Measurements from ENCODE around the gene ZCCHC2. TPM values are rescaled to one million over a fixed set of nuclear protein-coding genes. Genes with fewer than 3 reads are reported as not detected.

ZCCHC2 gene
- polyA plus RNA-seq, 4 donors, result 5.1 to 17.6 (median 8.3) TPM

DNA sequence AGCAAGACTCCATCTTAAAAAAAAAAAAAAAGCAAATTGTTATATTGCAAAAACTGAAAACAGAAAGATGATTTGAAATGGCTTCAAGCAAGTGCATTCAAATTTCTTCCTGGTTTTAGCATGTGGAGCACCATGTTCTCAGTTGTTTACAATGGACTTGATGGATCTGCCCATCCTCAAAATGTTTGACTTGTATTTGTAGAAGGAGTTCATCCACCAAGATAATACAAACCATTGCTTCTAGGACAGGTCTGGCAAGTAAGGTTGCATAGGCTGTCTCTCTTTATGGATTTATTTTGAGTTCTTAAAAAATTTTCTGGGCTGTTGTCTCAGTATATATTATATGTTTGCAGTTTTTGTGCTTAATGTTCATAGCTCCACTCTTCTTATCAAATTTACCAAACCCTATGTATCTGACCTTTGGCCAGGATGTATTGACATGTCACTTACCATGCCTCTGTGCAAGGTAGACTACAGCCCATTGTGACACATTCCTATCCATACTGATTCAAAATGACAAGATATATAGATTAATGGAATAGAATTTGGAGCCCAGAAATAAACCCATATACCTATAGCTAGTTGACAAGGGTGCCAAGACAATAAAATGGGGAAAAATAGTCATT lies 21.7 kb upstream of the ZCCHC2 start:
- no peak for FAIRE-seq
- Histone ChIP-seq H3K36me3 (ENCODE audit: control insufficient read depth in 3 of 3, insufficient read depth in 2 of 3, low read depth in 1 of 3, low read length in 3 of 3) (no peaks in the 10 kb centered on the region), H3K27me3 (ENCODE audit: control insufficient read depth in 3 of 3, insufficient read depth in 3 of 3, low read length in 3 of 3) (no peaks in the 10 kb centered on the region), H3K9me3 (ENCODE audit: control insufficient read depth in 2 of 2, insufficient read depth in 1 of 2, low read depth in 1 of 2, low read length in 1 of 2) (no peaks in the 10 kb centered on the region), H3K4me1 (ENCODE audit: control insufficient read depth in 3 of 3, insufficient read depth in 2 of 3, low read depth in 1 of 3, low read length in 2 of 3) (peaks cover 2 to 9% (median 2%) of the 10 kb centered on the region in 3 donors), H3K27ac (ENCODE audit: low read depth in 1 of 3, low read length in 2 of 3) (no peak overlapping the region), H3K4me3 (ENCODE audit: low read depth in 1 of 3, low read length in 3 of 3) (no peak overlapping the region)
- peak in 1 of 2 donors; percentile 51 for DNase-seq

DNA sequence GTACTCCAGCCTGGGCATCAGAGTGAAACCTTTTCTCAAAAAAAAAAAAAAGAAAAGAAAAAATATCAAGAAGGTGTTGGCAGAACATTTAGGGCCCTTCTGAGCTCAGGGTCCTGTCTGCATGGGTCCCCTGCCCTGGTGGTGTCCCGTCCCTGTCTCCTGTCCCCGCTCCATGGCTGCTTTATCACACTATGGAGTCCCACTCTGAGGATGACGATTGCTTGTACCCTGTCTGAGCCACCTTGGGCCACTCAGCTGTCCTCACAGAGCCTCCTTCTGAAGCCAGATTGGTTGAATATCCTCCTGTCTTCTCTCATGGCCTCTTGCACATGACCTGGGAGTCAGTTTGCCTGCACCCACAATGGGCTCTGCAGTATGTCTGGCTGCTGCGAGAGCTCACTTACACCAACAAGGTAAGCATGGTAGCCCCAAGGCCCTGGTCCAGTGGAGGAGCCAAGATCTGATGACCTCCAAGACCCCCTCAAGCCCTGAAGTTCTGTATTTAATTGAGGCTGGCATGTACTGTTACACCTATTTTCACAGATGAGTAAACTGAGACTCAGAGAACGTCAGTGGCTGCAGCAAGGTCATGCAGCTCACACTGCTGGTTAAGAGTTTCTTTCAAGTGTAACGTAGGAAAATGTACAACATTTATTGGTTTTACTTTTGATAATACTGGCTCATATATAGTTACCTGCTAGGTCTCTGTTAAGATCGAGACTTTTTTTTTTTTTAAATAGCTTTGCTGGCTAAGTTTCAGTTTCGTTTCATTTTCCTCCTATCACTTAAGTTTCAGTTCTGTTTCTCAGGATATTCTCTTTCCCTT lies 16.9 kb upstream of the ZCCHC2 start:
- H3K27me3 ChIP-seq (ENCODE audit: control insufficient read depth in 3 of 3, insufficient read depth in 3 of 3, low read length in 3 of 3), result no peaks in the 10 kb centered on the region
- FAIRE-seq (peak; percentile 81), DNase-seq (peak; percentile 72 to 74)
- H3K27ac ChIP-seq (ENCODE audit: low read depth in 1 of 3, low read length in 2 of 3), result peak overlapping the region; percentile 63 to 88 (median 78)
- peaks cover 2 to 7% (median 4%) of the 10 kb centered on the region in 3 donors for H3K4me1 ChIP-seq (ENCODE audit: control insufficient read depth in 3 of 3, insufficient read depth in 2 of 3, low read depth in 1 of 3, low read length in 2 of 3)
- 40 to 50% (median 49%) methylated on average over 8 of the region's 8 CpGs for WGBS, 3 donors
- no peaks in the 10 kb centered on the region for H3K36me3 ChIP-seq (ENCODE audit: control insufficient read depth in 3 of 3, insufficient read depth in 2 of 3, low read depth in 1 of 3, low read length in 3 of 3)
- H3K4me3 ChIP-seq (ENCODE audit: low read depth in 1 of 3, low read length in 3 of 3), result peak overlapping the region in 2 of 3 donors; percentile 32 to 45
- H3K9me3 ChIP-seq (ENCODE audit: control insufficient read depth in 2 of 2, insufficient read depth in 1 of 2, low read depth in 1 of 2, low read length in 1 of 2), result no peaks in the 10 kb centered on the region

DNA sequence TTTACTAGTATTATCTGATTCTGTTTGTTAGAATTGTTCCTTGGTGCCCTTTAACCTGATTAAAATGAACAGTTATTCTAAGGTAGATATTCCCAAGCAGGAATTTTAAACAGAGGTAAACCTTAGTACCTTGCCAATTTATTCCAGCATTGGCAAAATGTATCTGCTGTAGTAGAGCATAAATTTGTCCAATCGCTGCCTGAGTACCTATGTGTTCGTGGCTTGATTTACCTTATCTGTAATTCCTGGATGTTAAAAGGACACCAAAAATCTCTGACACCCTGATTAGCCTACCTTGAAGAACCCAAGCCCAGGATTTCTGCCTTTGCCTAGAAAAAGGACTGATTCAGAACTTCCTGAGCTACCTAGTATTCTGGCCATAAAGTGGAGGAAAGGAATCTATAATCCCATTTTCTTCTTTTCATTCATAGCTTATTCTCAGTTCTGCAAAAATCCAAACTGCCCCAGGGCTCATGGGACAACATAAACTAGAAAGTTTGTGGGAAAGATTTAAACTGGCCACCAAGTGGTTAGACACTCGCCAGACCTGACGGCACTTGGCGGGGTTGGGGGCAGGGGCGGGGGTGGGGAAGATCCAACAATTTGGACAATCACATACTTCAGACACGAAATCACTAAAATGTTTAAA lies 16.2 kb upstream of the ZCCHC2 start:
- 36 to 55% (median 42%) methylated on average over 7 of the region's 7 CpGs for WGBS, 3 donors

DNA sequence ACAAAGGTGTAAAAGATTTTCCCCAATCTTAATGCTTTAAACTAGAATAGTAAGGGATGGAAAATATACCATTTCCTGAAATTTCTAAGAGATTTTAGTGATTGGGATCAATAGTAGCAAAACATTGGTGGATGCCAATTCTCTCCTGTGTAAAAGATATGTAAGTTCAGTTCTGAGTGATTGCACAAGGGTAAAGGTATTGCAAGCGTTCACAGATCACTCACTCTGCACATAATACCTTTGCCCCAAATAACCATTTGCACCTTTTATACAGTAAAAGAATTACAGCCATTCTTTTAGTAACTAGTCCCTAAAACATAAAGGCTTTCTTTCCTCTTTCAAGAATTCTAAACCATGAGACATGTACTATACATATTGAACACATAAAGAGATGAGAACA lies 13.0 kb upstream of the ZCCHC2 start:
- peak; percentile 29 to 38 for DNase-seq
- Histone ChIP-seq H3K4me3 (ENCODE audit: low read depth in 1 of 3, low read length in 3 of 3) (no peak overlapping the region), H3K9me3 (ENCODE audit: control insufficient read depth in 2 of 2, insufficient read depth in 1 of 2, low read depth in 1 of 2, low read length in 1 of 2) (peaks cover 0 to 13% of the 10 kb centered on the region in 2 donors), H3K4me1 (ENCODE audit: control insufficient read depth in 3 of 3, insufficient read depth in 2 of 3, low read depth in 1 of 3, low read length in 2 of 3) (peaks cover 2 to 7% (median 4%) of the 10 kb centered on the region in 3 donors), H3K27me3 (ENCODE audit: control insufficient read depth in 3 of 3, insufficient read depth in 3 of 3, low read length in 3 of 3) (no peaks in the 10 kb centered on the region), H3K27ac (ENCODE audit: low read depth in 1 of 3, low read length in 2 of 3) (no peak overlapping the region), H3K36me3 (ENCODE audit: control insufficient read depth in 3 of 3, insufficient read depth in 2 of 3, low read depth in 1 of 3, low read length in 3 of 3) (no peaks in the 10 kb centered on the region)
- 27 to 55% (median 37%) methylated on average over 1 of the region's 1 CpG for WGBS, 3 donors
- FAIRE-seq, result no peak

More for the DNA sequence above, 16.2 kb upstream of the ZCCHC2 start:
- Histone ChIP-seq H3K36me3 (ENCODE audit: control insufficient read depth in 3 of 3, insufficient read depth in 2 of 3, low read depth in 1 of 3, low read length in 3 of 3) (no peaks in the 10 kb centered on the region), H3K27ac (ENCODE audit: low read depth in 1 of 3, low read length in 2 of 3) (peak overlapping the region; percentile 63 to 88 (median 86)), H3K9me3 (ENCODE audit: control insufficient read depth in 2 of 2, insufficient read depth in 1 of 2, low read depth in 1 of 2, low read length in 1 of 2) (peaks cover 0 to 6% of the 10 kb centered on the region in 2 donors), H3K4me3 (ENCODE audit: low read depth in 1 of 3, low read length in 3 of 3) (peak overlapping the region in 1 of 3 donors; percentile 45), H3K27me3 (ENCODE audit: control insufficient read depth in 3 of 3, insufficient read depth in 3 of 3, low read length in 3 of 3) (no peaks in the 10 kb centered on the region), H3K4me1 (ENCODE audit: control insufficient read depth in 3 of 3, insufficient read depth in 2 of 3, low read depth in 1 of 3, low read length in 2 of 3) (peaks cover 2 to 7% (median 4%) of the 10 kb centered on the region in 3 donors)
- DNase-seq (no peak), FAIRE-seq (no peak)

DNA sequence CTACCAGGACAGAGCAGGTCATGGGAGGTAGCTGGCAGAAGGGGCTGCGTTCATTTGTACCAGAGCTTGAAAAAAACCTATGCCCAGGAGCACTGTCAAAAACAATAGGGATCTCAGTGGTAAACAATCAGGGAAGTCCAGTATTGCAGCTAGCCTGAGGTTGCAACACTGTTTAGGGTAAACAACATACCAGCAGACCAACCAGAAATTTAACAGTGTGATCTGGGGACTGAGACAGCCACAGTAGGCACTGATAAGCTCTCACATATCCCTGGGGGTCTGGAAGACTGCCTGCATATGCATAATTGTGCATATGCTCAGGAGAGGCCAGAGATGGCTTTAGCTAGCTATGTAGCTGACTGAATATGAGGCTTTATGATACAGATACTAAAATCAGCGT lies 12.0 kb upstream of the ZCCHC2 start:
- WGBS, 3 donors, result 88 to 98% (median 90%) methylated on average over 2 of the region's 2 CpGs

DNA sequence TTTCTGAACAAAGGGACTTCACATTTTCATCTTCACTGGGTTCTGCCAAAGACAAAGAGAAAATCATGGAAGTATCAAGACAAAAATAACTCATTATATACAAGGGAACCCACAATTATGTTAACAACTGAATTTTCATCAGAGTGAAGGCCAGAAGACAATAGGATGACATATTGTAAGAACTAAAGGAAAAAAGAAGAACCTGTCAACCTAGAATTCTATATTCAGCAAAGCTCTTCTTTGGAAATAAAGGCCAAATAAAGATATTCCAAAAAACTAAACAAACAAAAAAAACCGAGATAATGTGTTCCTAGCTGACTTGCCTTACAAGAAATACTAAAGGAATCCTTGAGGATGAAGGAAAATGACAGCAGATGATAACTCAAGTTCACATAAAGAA lies 10.3 kb upstream of the ZCCHC2 start:
- DNase-seq (no peak), FAIRE-seq (no peak)
- Histone ChIP-seq H3K36me3 (ENCODE audit: control insufficient read depth in 3 of 3, insufficient read depth in 2 of 3, low read depth in 1 of 3, low read length in 3 of 3) (no peaks in the 10 kb centered on the region), H3K4me1 (ENCODE audit: control insufficient read depth in 3 of 3, insufficient read depth in 2 of 3, low read depth in 1 of 3, low read length in 2 of 3) (peaks cover 2 to 4% (median 2%) of the 10 kb centered on the region in 3 donors), H3K27me3 (ENCODE audit: control insufficient read depth in 3 of 3, insufficient read depth in 3 of 3, low read length in 3 of 3) (no peaks in the 10 kb centered on the region), H3K9me3 (ENCODE audit: control insufficient read depth in 2 of 2, insufficient read depth in 1 of 2, low read depth in 1 of 2, low read length in 1 of 2) (peaks cover 0 to 16% of the 10 kb centered on the region in 2 donors), H3K27ac (ENCODE audit: low read depth in 1 of 3, low read length in 2 of 3) (no peak overlapping the region), H3K4me3 (ENCODE audit: low read depth in 1 of 3, low read length in 3 of 3) (no peak overlapping the region)
- 83 to 88% (median 86%) methylated on average over 1 of the region's 1 CpG for WGBS, 3 donors

More for the DNA sequence above, 12.0 kb upstream of the ZCCHC2 start:
- Histone ChIP-seq H3K36me3 (ENCODE audit: control insufficient read depth in 3 of 3, insufficient read depth in 2 of 3, low read depth in 1 of 3, low read length in 3 of 3) (no peaks in the 10 kb centered on the region), H3K9me3 (ENCODE audit: control insufficient read depth in 2 of 2, insufficient read depth in 1 of 2, low read depth in 1 of 2, low read length in 1 of 2) (peaks cover 0 to 16% of the 10 kb centered on the region in 2 donors), H3K4me3 (ENCODE audit: low read depth in 1 of 3, low read length in 3 of 3) (no peak overlapping the region), H3K27me3 (ENCODE audit: control insufficient read depth in 3 of 3, insufficient read depth in 3 of 3, low read length in 3 of 3) (no peaks in the 10 kb centered on the region), H3K4me1 (ENCODE audit: control insufficient read depth in 3 of 3, insufficient read depth in 2 of 3, low read depth in 1 of 3, low read length in 2 of 3) (peaks cover 2 to 6% (median 2%) of the 10 kb centered on the region in 3 donors), H3K27ac (ENCODE audit: low read depth in 1 of 3, low read length in 2 of 3) (no peak overlapping the region)
- DNase-seq, result no peak
- no peak for FAIRE-seq

DNA sequence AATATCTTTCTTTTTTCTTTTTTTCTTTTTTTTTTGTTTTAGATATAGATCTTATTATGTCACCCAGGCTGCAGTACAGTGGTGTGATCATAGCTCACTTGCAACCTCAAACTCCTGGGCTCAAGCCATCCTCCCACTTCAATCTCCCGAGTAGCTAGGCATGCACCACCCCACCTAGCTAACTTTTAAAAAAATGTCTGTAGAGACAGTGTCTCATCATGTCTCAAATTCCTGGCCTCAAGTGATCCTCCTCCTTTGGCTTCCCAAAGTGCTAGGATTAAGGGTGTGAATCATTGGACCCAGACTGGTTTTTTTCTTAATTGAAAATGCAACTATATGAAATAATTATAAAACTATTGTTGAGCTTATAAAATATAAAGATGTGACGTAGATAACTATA lies 9.8 kb upstream of the ZCCHC2 start:
- no peak overlapping the region for H3K4me3 ChIP-seq (ENCODE audit: low read depth in 1 of 3, low read length in 3 of 3)
- H3K27ac ChIP-seq (ENCODE audit: low read depth in 1 of 3, low read length in 2 of 3), result no peak overlapping the region
- no peaks in the 10 kb centered on the region for H3K27me3 ChIP-seq (ENCODE audit: control insufficient read depth in 3 of 3, insufficient read depth in 3 of 3, low read length in 3 of 3)
- DNase-seq (no peak), FAIRE-seq (no peak)
- H3K4me1 ChIP-seq (ENCODE audit: control insufficient read depth in 3 of 3, insufficient read depth in 2 of 3, low read depth in 1 of 3, low read length in 2 of 3), result peaks cover 2 to 4% (median 2%) of the 10 kb centered on the region in 3 donors
- 89 to 100% (median 91%) methylated on average over 2 of the region's 2 CpGs for WGBS, 3 donors
- H3K9me3 ChIP-seq (ENCODE audit: control insufficient read depth in 2 of 2, insufficient read depth in 1 of 2, low read depth in 1 of 2, low read length in 1 of 2), result peaks cover 0 to 16% of the 10 kb centered on the region in 2 donors
- H3K36me3 ChIP-seq (ENCODE audit: control insufficient read depth in 3 of 3, insufficient read depth in 2 of 3, low read depth in 1 of 3, low read length in 3 of 3), result no peaks in the 10 kb centered on the region

DNA sequence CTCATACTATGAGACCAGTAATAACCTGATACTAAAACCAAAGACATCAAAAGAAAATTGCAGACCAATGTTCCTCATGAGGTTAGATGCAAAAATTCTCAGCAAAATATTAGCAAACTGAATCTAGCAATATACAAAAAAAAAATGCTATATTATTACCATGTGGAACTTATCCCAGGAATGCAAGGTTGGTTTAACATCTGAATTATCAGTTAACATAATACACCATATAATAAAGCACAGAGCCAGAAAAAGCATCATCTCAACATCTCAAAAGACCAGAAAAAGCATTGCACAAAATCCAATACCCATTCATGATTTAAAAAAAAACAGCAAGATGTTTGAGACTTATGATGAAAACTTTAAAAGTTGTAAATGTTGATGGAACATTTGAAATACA lies 8.3 kb upstream of the ZCCHC2 start:
- Histone ChIP-seq H3K36me3 (ENCODE audit: control insufficient read depth in 3 of 3, insufficient read depth in 2 of 3, low read depth in 1 of 3, low read length in 3 of 3) (no peaks in the 10 kb centered on the region), H3K9me3 (ENCODE audit: control insufficient read depth in 2 of 2, insufficient read depth in 1 of 2, low read depth in 1 of 2, low read length in 1 of 2) (peaks cover 0 to 16% of the 10 kb centered on the region in 2 donors), H3K27me3 (ENCODE audit: control insufficient read depth in 3 of 3, insufficient read depth in 3 of 3, low read length in 3 of 3) (no peaks in the 10 kb centered on the region), H3K4me1 (ENCODE audit: control insufficient read depth in 3 of 3, insufficient read depth in 2 of 3, low read depth in 1 of 3, low read length in 2 of 3) (no peaks in the 10 kb centered on the region), H3K4me3 (ENCODE audit: low read depth in 1 of 3, low read length in 3 of 3) (no peak overlapping the region), H3K27ac (ENCODE audit: low read depth in 1 of 3, low read length in 2 of 3) (no peak overlapping the region)
- DNase-seq (no peak), FAIRE-seq (no peak)
